Activated CD8-positive, alpha-beta T cell treated with anti-CD3 and anti-CD28 coated beads, Interleukin-2, amount 10 ng/mL, durations not matched to agents 7 days and 5 days (primary cell): ENCODE results near the gene SUFU. TPM values are rescaled to one million over a fixed set of nuclear protein-coding genes. Genes with fewer than 3 reads are reported as not detected.
"Not testable (repeated sequence)": the region's sequence is repeated elsewhere in the genome, so short reads cannot be mapped to it uniquely, and the experiment has no call there.

Experiments
- ATAC-seq: fragments of 150-1000 bp; cut with Tn5 transposase; one replicate; pipeline ENCODE4 v1.10.0; 2021; ENCODE audit warnings: moderate library complexity
- CTCF ChIA-PET: fragments of 350-600 bp; sonication (Branson Sonifier 250); formaldehyde crosslinking; loops from one replicate; lab custom pipeline; 2021; ENCODE audit warnings: antibody characterized with exemption; lab: Charles Lee
- POLR2A ChIA-PET: fragments of 350-600 bp; sonication (Branson Sonifier 250); formaldehyde crosslinking; loops from one replicate; lab custom pipeline; 2021; ENCODE audit warnings: antibody characterized with exemption; lab: Charles Lee
- DNase-seq: peaks from one replicate; pipeline ENCODE4 v3.0.0-alpha.2; 2020
- H3K27ac Mint-ChIP-seq: one replicate; pipeline ENCODE4 v1.8.0; 2021; ENCODE audit warnings: mild to moderate bottlenecking, mixed read lengths
- H3K27me3 Mint-ChIP-seq: one replicate; pipeline ENCODE4 v1.8.0; 2021; ENCODE audit warnings: low read depth, mixed read lengths
- H3K36me3 Mint-ChIP-seq: one replicate; pipeline ENCODE4 v1.8.0; 2021; ENCODE audit warnings: low read depth, mixed read lengths
- H3K4me1 Mint-ChIP-seq: one replicate; pipeline ENCODE4 v1.8.0; 2021; ENCODE audit warnings: low read depth, mixed read lengths
- H3K4me3 Mint-ChIP-seq: one replicate; pipeline ENCODE4 v1.8.0; 2021; ENCODE audit warnings: mild to moderate bottlenecking, mixed read lengths
- H3K9me3 Mint-ChIP-seq: one replicate; pipeline ENCODE4 v1.8.0; 2022; ENCODE audit warnings: mixed read lengths; ENCODE audit not compliant: insufficient read depth
- total RNA-seq, 2 experiments: library from RNA; stranded (reverse); gene quantifications; one replicate each; pipeline ENCODE4 v1.2.3, GENCODE V29; 2021

Gene SUFU
- total RNA-seq, 2 experiments from 2014 or later = 10.6 to 12.0 TPM

- Mint-ChIP-seq H3K36me3 (peaks cover 53% of the 10 kb centered on the region), H3K27me3 (no peaks in the 10 kb centered on the region), H3K4me1 (peaks cover 74% of the 10 kb centered on the region), H3K4me3 (no peak overlapping the region), H3K27ac (no peak overlapping the region), H3K9me3 (no peaks in the 10 kb centered on the region)
- no peak for ATAC-seq
- ChIA-PET POLR2A (interaction anchor here (1.3 to 1.9 kb wide), 3 partner anchors 11 to 17 kb away, joined by 4 to 7 read pairs (median 7); partner anchors contain the start of gene TRIM8), CTCF (interaction anchor here (1.4 to 8.4 kb wide), 3 partner anchors 12 to 22 kb away, joined by 3 to 61 read pairs (median 51); partner anchors contain the start of gene TRIM8)
- DNase-seq = no peak
Measured at GRCh38 chr10:102657451-102657850, 153.7 kb downstream of the SUFU start.

- peaks cover 68% of the 10 kb centered on the region for H3K4me1 Mint-ChIP-seq
- no peaks in the 10 kb centered on the region for H3K27me3 Mint-ChIP-seq
Measured at GRCh38 chr10:102657984-102658724, 154.4 kb downstream of the SUFU start.

GRCh38 chr10:102658802-102659201 lies 155.0 kb downstream of the SUFU start:
- no peak for DNase-seq
- ChIA-PET POLR2A (interaction anchor here (1.8 to 5.1 kb wide), 3 partner anchors 8 to 14 kb away, joined by 7 to 49 read pairs (median 7); partner anchors contain the start of gene TRIM8), CTCF (interaction anchor here (1.0 to 8.4 kb wide), 7 partner anchors 9 to 75 kb away, joined by 4 to 61 read pairs (median 4); partner anchors contain the start of gene TRIM8)
- Mint-ChIP-seq H3K9me3 (no peaks in the 10 kb centered on the region), H3K4me3 (no peak overlapping the region), H3K27ac (peak overlapping the region; percentile 81), H3K4me1 (peaks cover 61% of the 10 kb centered on the region), H3K36me3 (peaks cover 39% of the 10 kb centered on the region), H3K27me3 (no peaks in the 10 kb centered on the region)
- ATAC-seq = no peak

More at GRCh38 chr10:102657984-102658724, 154.4 kb downstream of the SUFU start:
- DNase-seq (no peak), ATAC-seq (no peak)
- POLR2A ChIA-PET = interaction anchor here (1.8 to 5.1 kb wide), 3 partner anchors 8 to 13 kb away, joined by 7 to 49 read pairs (median 7); partner anchors contain the start of gene TRIM8
- no peaks in the 10 kb centered on the region for H3K9me3 Mint-ChIP-seq
- H3K4me3 Mint-ChIP-seq = no peak overlapping the region
- H3K27ac Mint-ChIP-seq = peak overlapping the region; percentile 81
- H3K36me3 Mint-ChIP-seq = peaks cover 46% of the 10 kb centered on the region
- CTCF ChIA-PET = interaction anchor here (1.0 to 8.4 kb wide), 8 partner anchors 8 to 74 kb away, joined by 3 to 61 read pairs (median 4); partner anchors contain the start of gene TRIM8

- H3K27ac Mint-ChIP-seq = peak overlapping the region; percentile 91
- peaks cover 52% of the 10 kb centered on the region for H3K4me1 Mint-ChIP-seq
- peak overlapping the region; percentile 54 for H3K4me3 Mint-ChIP-seq
- H3K27me3 Mint-ChIP-seq = no peaks in the 10 kb centered on the region
- no peaks in the 10 kb centered on the region for H3K9me3 Mint-ChIP-seq
- peaks cover 25% of the 10 kb centered on the region for H3K36me3 Mint-ChIP-seq
- ChIA-PET CTCF (interaction anchor here (0.7 to 8.4 kb wide), 8 partner anchors 9 to 66 kb away, joined by 3 to 61 read pairs (median 7); partner anchors contain the start of genes ARL3, SFXN2 and TRIM8), POLR2A (interaction anchor here (0.6 to 5.1 kb wide), 8 partner anchors 8 to 265 kb away, joined by 3 to 49 read pairs (median 10); partner anchors contain the start of genes ARL3, NFKB2, SFXN2 and TRIM8)
- DNase-seq (peak; percentile 86), ATAC-seq (peak; percentile 91)
Measured at GRCh38 chr10:102660888-102661657, 157.3 kb downstream of the SUFU start.

- DNase-seq (no peak), ATAC-seq (peak; percentile 19)
- POLR2A ChIA-PET = interaction anchor here (0.6 to 5.1 kb wide), 8 partner anchors 8 to 266 kb away, joined by 3 to 49 read pairs (median 10); partner anchors contain the start of genes ARL3, NFKB2, SFXN2 and TRIM8
- CTCF ChIA-PET = interaction anchor here (0.7 to 8.4 kb wide), 8 partner anchors 8 to 66 kb away, joined by 3 to 61 read pairs (median 7); partner anchors contain the start of genes ARL3, SFXN2 and TRIM8
- Mint-ChIP-seq H3K9me3 (no peaks in the 10 kb centered on the region), H3K27ac (peak overlapping the region; percentile 91), H3K4me1 (peaks cover 54% of the 10 kb centered on the region), H3K4me3 (peak overlapping the region; percentile 54), H3K27me3 (no peaks in the 10 kb centered on the region), H3K36me3 (peaks cover 20% of the 10 kb centered on the region)
Measured at GRCh38 chr10:102661658-102662028, 157.9 kb downstream of the SUFU start.

GRCh38 chr10:102665904-102666509 lies 162.2 kb downstream of the SUFU start:
- Mint-ChIP-seq H3K27ac (no peak overlapping the region), H3K4me1 (peaks cover 39% of the 10 kb centered on the region)

GRCh38 chr10:102667411-102667810 lies 163.6 kb downstream of the SUFU start:
- peaks cover 25% of the 10 kb centered on the region for H3K4me1 Mint-ChIP-seq
- ATAC-seq, H3K27me3 Mint-ChIP-seq, POLR2A ChIA-PET, DNase-seq, H3K36me3 Mint-ChIP-seq, H3K9me3 Mint-ChIP-seq, H3K4me3 Mint-ChIP-seq: not testable (repeated sequence)
- H3K27ac Mint-ChIP-seq = peak overlapping the region; percentile 43
- CTCF ChIA-PET = interaction anchor here (4.1 kb wide), 1 partner anchor 22 kb away, joined by 40 read pairs; the partner anchor contains the start of gene TRIM8

More at GRCh38 chr10:102665904-102666509, 162.2 kb downstream of the SUFU start:
- no peaks in the 10 kb centered on the region for H3K27me3 Mint-ChIP-seq
- H3K9me3 Mint-ChIP-seq = no peaks in the 10 kb centered on the region
- ATAC-seq = no peak
- no peak for DNase-seq
- H3K4me3 Mint-ChIP-seq = no peak overlapping the region
- ChIA-PET CTCF (interaction anchor here (0.7 to 1.4 kb wide), 2 partner anchors 13 to 14 kb away, joined by 3 to 4 read pairs; no protein-coding TSS in a partner anchor), POLR2A (interaction anchor here (1.1 to 1.5 kb wide), 2 partner anchors 14 to 20 kb away, joined by 3 to 7 read pairs; no protein-coding TSS in a partner anchor)
- H3K36me3 Mint-ChIP-seq = no peaks in the 10 kb centered on the region

GRCh38 chr10:102668326-102669107 lies 164.7 kb downstream of the SUFU start:
- Mint-ChIP-seq H3K27ac (no peak overlapping the region), H3K4me1 (peaks cover 31% of the 10 kb centered on the region), H3K27me3 (no peaks in the 10 kb centered on the region), H3K36me3 (no peaks in the 10 kb centered on the region), H3K4me3 (no peak overlapping the region), H3K9me3 (no peaks in the 10 kb centered on the region)
- no peak for ATAC-seq
- POLR2A ChIA-PET = interaction anchor here (1.9 to 3.2 kb wide), 3 partner anchors 8 to 45 kb away, joined by 8 to 35 read pairs (median 9); partner anchors contain the start of genes ARL3, SFXN2 and TRIM8
- CTCF ChIA-PET = interaction anchor here (1.2 to 4.1 kb wide), 8 partner anchors 10 to 207 kb away, joined by 3 to 61 read pairs (median 16); partner anchors contain the start of gene TRIM8
- no peak for DNase-seq

- ATAC-seq (no peak), DNase-seq (no peak)
- Mint-ChIP-seq H3K27me3 (no peaks in the 10 kb centered on the region), H3K27ac (peak overlapping the region; percentile 55), H3K9me3 (no peaks in the 10 kb centered on the region), H3K4me3 (no peak overlapping the region), H3K36me3 (no peaks in the 10 kb centered on the region), H3K4me1 (peaks cover 40% of the 10 kb centered on the region)
- ChIA-PET POLR2A (interaction anchor here (0.7 to 3.2 kb wide), 5 partner anchors 9 to 44 kb away, joined by 3 to 35 read pairs (median 8); partner anchors contain the start of genes ARL3, SFXN2 and TRIM8), CTCF (interaction anchor here (0.6 to 4.1 kb wide), 30 partner anchors 10 to 220 kb away, joined by 3 to 61 read pairs (median 6); partner anchors contain the start of genes ACTR1A, ARL3, SFXN2 and TRIM8)
Measured at GRCh38 chr10:102669206-102670064, 165.7 kb downstream of the SUFU start.
